GM12878 (cell line): ENCODE results near the gene HTR1D. TPM values are rescaled to one million over a fixed set of nuclear protein-coding genes. Genes with fewer than 3 reads are reported as not detected.

Experiments used
- ATAC-seq: fragments of 200-7000 bp; cut with Tn5 transposase; 3 replicates; pipeline ENCODE4 v1.9.1; 2020; ENCODE audit warnings: mild to moderate bottlenecking, moderate library complexity
- BruUV-seq: library from RNA; stranded (reverse); fragments of 400-500 nt; replicated peaks from 2 replicates; lab custom pipeline; 2021; lab: Mats Ljungman, UMichigan
- CTCF ChIA-PET: fragments of 300-600 bp; sonication (Branson Sonifier 250); formaldehyde crosslinking; extraction: SDS; loops from one replicate; lab custom pipeline; 2021; ENCODE audit warnings: inconsistent platforms; lab: Yijun Ruan, JAX
- POLR2A ChIA-PET: fragments of 350-600 bp; formaldehyde crosslinking; extraction: SDS; loops from one replicate; lab custom pipeline; 2021; ENCODE audit warnings: inconsistent platforms; lab: Charles Lee
- RAD21 ChIA-PET: fragments of 300-600 bp; sonication (Branson Sonifier 250); formaldehyde crosslinking; loops from one replicate; lab custom pipeline; 2023; ENCODE audit warnings: antibody characterized with exemption; ENCODE audit not compliant: unreplicated experiment; lab: Charles Lee
- SMC1A ChIA-PET: fragments of 300-600 bp; sonication (Branson Sonifier 250); formaldehyde crosslinking; loops from one replicate; lab custom pipeline; 2023; ENCODE audit not compliant: unreplicated experiment, uncharacterized antibody; lab: Charles Lee
- DNase-seq: peaks from one replicate; pipeline ENCODE4 v3.0.0-alpha.2; 2011; ENCODE audit warnings: low read depth, low spot score
- FAIRE-seq: peaks from 3 replicates; lab custom pipeline; 2011; peaks lifted over from hg19 to GRCh38; lab: Jason Lieb, UNC
- H2AFZ ChIP-seq: 2 replicates; pipeline ENCODE4 v1.6.0; 2011; ENCODE audit warnings: low read depth, low read length, control low read depth; ENCODE audit not compliant: control insufficient read depth
- H3K27ac ChIP-seq: 2 replicates; pipeline ENCODE4 v1.5.1; 2011; ENCODE audit warnings: control low read depth; ENCODE audit not compliant: control insufficient read depth, insufficient read depth
- H3K27me3 ChIP-seq, 2 experiments: replicated peaks in 1 of 2; 2 replicates each; pipeline versions ENCODE4 v1.6.0 to v1.6.1; 2011; ENCODE audit warnings: low read length in 1 of 2; ENCODE audit not compliant: control insufficient read depth in 2 of 2, insufficient read depth in 2 of 2
- H3K36me3 ChIP-seq, 2 experiments: 2 replicates each; pipeline ENCODE4 v1.5.1; 2011; ENCODE audit warnings: low read length in 1 of 2; ENCODE audit not compliant: control insufficient read depth in 2 of 2, insufficient read depth in 2 of 2
- H3K4me1 ChIP-seq: 2 replicates; pipeline ENCODE4 v1.6.1; 2011; ENCODE audit warnings: mild to moderate bottlenecking, low read length, moderate library complexity, mixed read lengths; ENCODE audit not compliant: control insufficient read depth, insufficient read depth
- H3K4me2 ChIP-seq: 2 replicates; pipeline ENCODE4 v1.6.0; 2011; ENCODE audit warnings: control low read depth; ENCODE audit not compliant: control insufficient read depth, insufficient read depth
- H3K4me3 ChIP-seq: fragments of 200-600 bp; sonication (generic); 2 replicates; pipeline ENCODE4 v1.5.1; 2016
- H3K79me2 ChIP-seq: 2 replicates; pipeline ENCODE4 v1.6.0; 2011; ENCODE audit warnings: low read length; ENCODE audit not compliant: control insufficient read depth, insufficient read depth
- H3K9ac ChIP-seq: 2 replicates; pipeline ENCODE4 v1.8.0; 2011; ENCODE audit warnings: low read length, control low read depth, mixed read lengths; ENCODE audit not compliant: control insufficient read depth, insufficient read depth
- H3K9me3 ChIP-seq: replicated peaks from 3 replicates; pipeline ENCODE4 v1.5.1; 2011; ENCODE audit warnings: mild to moderate bottlenecking, low read length; ENCODE audit not compliant: control insufficient read depth, insufficient read depth
- H4K20me1 ChIP-seq: 2 replicates; pipeline ENCODE4 v1.6.0; 2011; ENCODE audit not compliant: control insufficient read depth, insufficient read depth
- BCL3 ChIP-seq: IDR thresholded peaks from 2 replicates; pipeline ENCODE4 v1.6.1; 2011; ENCODE audit warnings: borderline replicate concordance, low read depth, mild to moderate bottlenecking, moderate library complexity, low read length; ENCODE audit not compliant: insufficient read depth, poor library complexity, severe bottlenecking
- BMI1 ChIP-seq: fragments of 450-650 bp; IDR thresholded peaks from 2 replicates; pipeline ENCODE4 v1.6.1; 2016; ENCODE audit warnings: mild to moderate bottlenecking, moderate library complexity, borderline replicate concordance
- CBX5 ChIP-seq: sonication (generic); IDR thresholded peaks from 2 replicates; pipeline ENCODE4 v1.6.1; 2016; ENCODE audit warnings: low read depth, moderate library complexity, mild to moderate bottlenecking, inconsistent platforms
- EZH2 ChIP-seq: IDR thresholded peaks from 2 replicates; pipeline ENCODE4 v1.6.1; 2012; ENCODE audit warnings: low read depth, mild to moderate bottlenecking, control low read depth, inconsistent platforms, low read length, borderline replicate concordance; ENCODE audit not compliant: control insufficient read depth
- HCFC1 ChIP-seq: fragments of 150-350 bp; IDR thresholded peaks from 2 replicates; pipeline ENCODE4 v1.6.1; 2014; ENCODE audit warnings: low read length
- MTA3 ChIP-seq: IDR thresholded peaks from 2 replicates; pipeline ENCODE4 v1.6.1; 2012; ENCODE audit warnings: low read length, inconsistent platforms, borderline replicate concordance
- NFXL1 ChIP-seq: fragments of 450-650 bp; IDR thresholded peaks from 2 replicates; pipeline ENCODE4 v1.6.1; 2017; ENCODE audit warnings: antibody characterized with exemption, mild to moderate bottlenecking, borderline replicate concordance
- RAD51 ChIP-seq: fragments of 450-650 bp; IDR thresholded peaks from 2 replicates; pipeline ENCODE4 v1.6.1; 2016; ENCODE audit warnings: moderate library complexity, mild to moderate bottlenecking, inconsistent platforms
- RELA ChIP-seq: fragments of 450-650 bp; IDR thresholded peaks from 2 replicates; pipeline ENCODE4 v1.8.0; 2014; ENCODE audit warnings: borderline replicate concordance; ENCODE audit not compliant: partially characterized antibody
- RUNX3 ChIP-seq: IDR thresholded peaks from 2 replicates; pipeline ENCODE4 v1.6.1; 2012; ENCODE audit warnings: low read length, inconsistent platforms
- SREBF1 ChIP-seq: IDR thresholded peaks from 2 replicates; pipeline ENCODE4 v1.6.1; 2012; ENCODE audit warnings: mild to moderate bottlenecking, low read length
- TARDBP ChIP-seq: IDR thresholded peaks from 2 replicates; pipeline ENCODE4 v1.6.1; 2016; ENCODE audit warnings: borderline replicate concordance
- YBX1 ChIP-seq: fragments of 450-650 bp; IDR thresholded peaks from 2 replicates; pipeline ENCODE4 v1.6.1; 2016; ENCODE audit warnings: antibody characterized with exemption
- ZNF687 ChIP-seq: fragments of 450-650 bp; IDR thresholded peaks from 2 replicates; pipeline ENCODE4 v1.6.1; 2017; ENCODE audit warnings: mild to moderate bottlenecking, moderate library complexity
- WGBS: methylation state at CpG from one replicate; pipeline ENCODE4 v1.1.6; 2016; ENCODE audit warnings: low lambda C conversion rate; ENCODE audit not compliant: insufficient replicate concordance, insufficient coverage; ENCODE audit errors: missing lambda C conversion rate; 5-methylcytosine and 5-hydroxymethylcytosine counted together
- in situ Hi-C: fragments of 300-500 bp; cut with MboI; formaldehyde crosslinking; loops from 9 replicates; pipeline ENCODE4 v1.14.3; 2018; ENCODE audit warnings: mixed read lengths
- intact Hi-C: fragments of 100-400 bp; cut with micrococcal nuclease; formaldehyde crosslinking; loops from one replicate; pipeline ENCODE4 v1.14.2; 2022; ENCODE audit not compliant: unreplicated experiment
- polyA plus RNA-seq, 11 experiments: library from polyadenylated mRNA; depleted of rRNA in 4 of 11; unstranded in 6 of 11; stranded (reverse) in 5 of 11; fragments of >200 nt; fragmentation: Nextera tagmentation in 4 of 11; fragmentation: Illumina TruSeq in 1 of 11; extraction: Ambion mirVana in 4 of 11; extraction: Trizol in 1 of 11; gene quantifications; 1 replicate in 1 of 11; 2 replicates in 10 of 11; pipeline versions ENCODE4 v1.2.1 to v1.2.3, GENCODE V29; 2011 to 2016; ENCODE audit warnings: inconsistent platforms in 2 of 11, missing spikeins in 2 of 11, low read depth in 1 of 11
- total RNA-seq, 4 experiments: library from RNA; depleted of rRNA in 3 of 4; stranded (reverse); fragments of >200 nt in 3 of 4; fragmentation: Illumina TruSeq in 1 of 4; extraction: Trizol in 1 of 4; gene quantifications; 2 replicates each; pipeline versions ENCODE4 v1.2.1 to v1.2.3, GENCODE V29; 2013 to 2021
- TF ChIP-seq, protein P1 (sequence below): IDR thresholded peaks from 2 replicates; pipeline ENCODE4 v1.6.1; 2012; ENCODE audit warnings: low read depth, low read length, improper control_type of control experiment
- TF ChIP-seq, protein P2 (sequence below): IDR thresholded peaks from 2 replicates; pipeline ENCODE4 v1.6.1; 2012; ENCODE audit warnings: low read depth, low read length, improper control_type of control experiment

Gene HTR1D
- total and polyA plus RNA-seq, 10 of the 15 experiments (the other 5 are each of a cell fraction or from before 2014, with no cell fraction given): 0.07 TPM; not detected in 9

GRCh38 chr1:23178950-23179349, 38.4 kb downstream of the HTR1D start (continued):
- no peak for TF ChIP-seq HCFC1
- no peak for TF ChIP-seq MTA3
- no peak for TF ChIP-seq EZH2
- TF ChIP-seq SREBF1: no peak
- TF ChIP-seq YBX1: no peak

GRCh38 chr1:23178414-23178813, 38.9 kb downstream of the HTR1D start:
- DNase-seq: no peak
- RAD21 ChIA-PET: interaction anchor here (0.7 to 5.5 kb wide), 8 partner anchors 9 to 79 kb away, joined by 3 to 71 read pairs (median 4); partner anchors contain the start of gene LUZP1
- TF ChIP-seq TARDBP (no peak), RUNX3 (no peak), NFXL1 (no peak), RELA (no peak), SREBF1 (no peak), BCL3 (no peak), CBX5 (no peak), ZNF687 (no peak), BMI1 (no peak), RAD51 (no peak)
- TF ChIP-seq, protein P1, sequence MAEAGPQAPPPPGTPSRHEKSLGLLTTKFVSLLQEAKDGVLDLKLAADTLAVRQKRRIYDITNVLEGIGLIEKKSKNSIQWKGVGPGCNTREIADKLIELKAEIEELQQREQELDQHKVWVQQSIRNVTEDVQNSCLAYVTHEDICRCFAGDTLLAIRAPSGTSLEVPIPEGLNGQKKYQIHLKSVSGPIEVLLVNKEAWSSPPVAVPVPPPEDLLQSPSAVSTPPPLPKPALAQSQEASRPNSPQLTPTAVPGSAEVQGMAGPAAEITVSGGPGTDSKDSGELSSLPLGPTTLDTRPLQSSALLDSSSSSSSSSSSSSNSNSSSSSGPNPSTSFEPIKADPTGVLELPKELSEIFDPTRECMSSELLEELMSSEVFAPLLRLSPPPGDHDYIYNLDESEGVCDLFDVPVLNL: no peak
- TF ChIP-seq, protein P2, sequence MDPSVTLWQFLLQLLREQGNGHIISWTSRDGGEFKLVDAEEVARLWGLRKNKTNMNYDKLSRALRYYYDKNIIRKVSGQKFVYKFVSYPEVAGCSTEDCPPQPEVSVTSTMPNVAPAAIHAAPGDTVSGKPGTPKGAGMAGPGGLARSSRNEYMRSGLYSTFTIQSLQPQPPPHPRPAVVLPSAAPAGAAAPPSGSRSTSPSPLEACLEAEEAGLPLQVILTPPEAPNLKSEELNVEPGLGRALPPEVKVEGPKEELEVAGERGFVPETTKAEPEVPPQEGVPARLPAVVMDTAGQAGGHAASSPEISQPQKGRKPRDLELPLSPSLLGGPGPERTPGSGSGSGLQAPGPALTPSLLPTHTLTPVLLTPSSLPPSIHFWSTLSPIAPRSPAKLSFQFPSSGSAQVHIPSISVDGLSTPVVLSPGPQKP: no peak

More at GRCh38 chr1:23178414-23178813, 38.9 kb downstream of the HTR1D start:
- no peak overlapping the region for H3K27ac ChIP-seq
- ChIA-PET SMC1A (interaction anchor here (0.7 to 15.5 kb wide), 8 partner anchors 9 to 153 kb away, joined by 3 to 199 read pairs (median 4); no protein-coding TSS in a partner anchor), CTCF (interaction anchor here (0.6 to 22.0 kb wide), 7 partner anchors 9 to 213 kb away, joined by 3 to 961 read pairs (median 4); no protein-coding TSS in a partner anchor), POLR2A (interaction anchor here (0.8 to 1.7 kb wide), 3 partner anchors 12 to 79 kb away, joined by 3 to 5 read pairs (median 4); no protein-coding TSS in a partner anchor)
- peak overlapping the region; percentile 90; the same call in 1 of the 2 replicates for H2AFZ ChIP-seq
- H3K36me3 ChIP-seq: no peaks in the 10 kb centered on the region
- H3K9me3 ChIP-seq: no peaks in the 10 kb centered on the region
- ATAC-seq (no peak), FAIRE-seq (no peak)
- WGBS: over 99% methylated on average over 6 of the region's 6 CpGs
- no peak overlapping the region for H3K9ac ChIP-seq
- intact Hi-C loops (no loop called here), in situ Hi-C loops (no loop called here)
- no peaks in the 10 kb centered on the region for H4K20me1 ChIP-seq
- BruUV-seq: no TSS peak
- H3K4me2 ChIP-seq: peak overlapping the region; percentile 96; the same call in 1 of the 2 replicates
- no peak overlapping the region for H3K4me3 ChIP-seq
- H3K79me2 ChIP-seq: no peaks in the 10 kb centered on the region
- H3K4me1 ChIP-seq: peaks cover 19% of the 10 kb centered on the region
- no peaks in the 10 kb centered on the region for H3K27me3 ChIP-seq
